GM23338 (cell line): ENCODE data around the gene SNRPA1. TPM values are rescaled to one million over a fixed set of nuclear protein-coding genes. Genes with fewer than 3 reads are reported as not detected.
A peak's percentile ranks its signal among the peaks of the same experiment; 100 is the strongest.

Experiments
- ATAC-seq: fragments of 200-7000 bp; cut with Tn5 transposase; 3 replicates; pipeline ENCODE4 v1.9.1; 2020
- DNase-seq: peaks from one replicate; pipeline ENCODE4 v3.0.0-alpha.2; 2015; ENCODE audit warnings: low spot score
- H2AFZ ChIP-seq: fragments of 200-600 bp; sonication (generic); 2 replicates; pipeline ENCODE4 v1.8.0; 2016; ENCODE audit warnings: antibody characterized with exemption, mild to moderate bottlenecking, moderate library complexity
- H3F3A ChIP-seq: fragments of 200-600 bp; sonication (generic); replicated peaks from 2 replicates; pipeline ENCODE4 v1.8.0; 2017; ENCODE audit warnings: antibody characterized with exemption, mixed run types, low read depth
- H3K27ac ChIP-seq: fragments of 200-600 bp; sonication (generic); 2 replicates; pipeline ENCODE4 v1.6.1; 2016; ENCODE audit warnings: low read depth
- H3K27me3 ChIP-seq: fragments of 200-600 bp; sonication (generic); 2 replicates; pipeline ENCODE4 v1.8.0; 2016; ENCODE audit warnings: mild to moderate bottlenecking, mixed run types, moderate library complexity; ENCODE audit not compliant: insufficient read depth
- H3K36me3 ChIP-seq: fragments of 200-600 bp; sonication (generic); 2 replicates; pipeline ENCODE4 v1.8.0; 2016; ENCODE audit warnings: mild to moderate bottlenecking; ENCODE audit not compliant: insufficient read depth
- H3K4me1 ChIP-seq: fragments of 200-600 bp; sonication (generic); 2 replicates; pipeline ENCODE4 v1.8.0; 2016; ENCODE audit warnings: mild to moderate bottlenecking, moderate library complexity; ENCODE audit not compliant: insufficient read depth
- H3K4me2 ChIP-seq: fragments of 200-600 bp; sonication (generic); 2 replicates; pipeline ENCODE4 v1.7.1; 2017; ENCODE audit warnings: mixed run types
- H3K4me3 ChIP-seq: fragments of 200-600 bp; sonication (generic); 2 replicates; pipeline ENCODE4 v1.6.1; 2016; ENCODE audit warnings: mixed run types
- H3K79me2 ChIP-seq: fragments of 200-600 bp; sonication (generic); replicated peaks from 2 replicates; pipeline ENCODE4 v1.8.0; 2017; ENCODE audit warnings: mild to moderate bottlenecking; ENCODE audit not compliant: insufficient read depth
- H3K9me2 ChIP-seq: fragments of 200-600 bp; sonication (generic); 2 replicates; pipeline ENCODE4 v1.8.0; 2017; ENCODE audit not compliant: insufficient read depth
- H4K20me1 ChIP-seq: fragments of 200-600 bp; sonication (generic); replicated peaks from 2 replicates; pipeline ENCODE4 v1.8.0; 2017; ENCODE audit warnings: mild to moderate bottlenecking; ENCODE audit not compliant: insufficient read depth
- H3K27ac Mint-ChIP-seq: 2 replicates; pipeline ENCODE4 v1.8.0; 2020; ENCODE audit warnings: inconsistent platforms, mild to moderate bottlenecking, moderate library complexity, mixed read lengths
- H3K27me3 Mint-ChIP-seq: 3 replicates; pipeline ENCODE4 v1.8.0; 2022; ENCODE audit warnings: low read depth, mild to moderate bottlenecking, moderate library complexity, mixed read lengths, inconsistent platforms; ENCODE audit not compliant: insufficient read depth, poor library complexity
- H3K36me3 Mint-ChIP-seq: 3 replicates; pipeline ENCODE4 v1.8.0; 2021; ENCODE audit warnings: low read depth, mild to moderate bottlenecking, inconsistent platforms, moderate library complexity, mixed read lengths
- H3K4me1 Mint-ChIP-seq: 3 replicates; pipeline ENCODE4 v1.8.0; 2020; ENCODE audit warnings: mild to moderate bottlenecking, inconsistent platforms, mixed read lengths
- H3K4me3 Mint-ChIP-seq: 3 replicates; pipeline ENCODE4 v1.8.0; 2021; ENCODE audit warnings: moderate library complexity, mild to moderate bottlenecking, inconsistent platforms, mixed read lengths
- H3K9me3 Mint-ChIP-seq: 3 replicates; pipeline ENCODE4 v1.8.0; 2020; ENCODE audit warnings: moderate library complexity, mild to moderate bottlenecking, inconsistent platforms, mixed read lengths
- CREB1 ChIP-seq: fragments of 250-450 bp; sonication (Bioruptor Pico); IDR thresholded peaks from 2 replicates; pipeline ENCODE4 v1.5.0; 2020; ENCODE audit warnings: low read depth, mild to moderate bottlenecking, moderate library complexity
- EZH2 ChIP-seq: fragments of 200-600 bp; sonication (generic); IDR thresholded peaks from one replicate; pipeline ENCODE4 v1.8.0; 2017; ENCODE audit warnings: antibody characterized with exemption, mild to moderate bottlenecking, low read depth; ENCODE audit not compliant: unreplicated experiment
- JUNB ChIP-seq: IDR thresholded peaks from one replicate; pipeline ENCODE4 v1.6.1; 2016; ENCODE audit warnings: antibody characterized with exemption; ENCODE audit not compliant: unreplicated experiment
- NANOG ChIP-seq: IDR thresholded peaks from 2 replicates; pipeline ENCODE4 v1.6.1; 2016; ENCODE audit warnings: antibody characterized with exemption, borderline replicate concordance
- POLR2AphosphoS5 ChIP-seq: IDR thresholded peaks from 2 replicates; pipeline ENCODE4 v1.6.1; 2016; ENCODE audit warnings: antibody characterized with exemption, low read depth
- STAT1 ChIP-seq: IDR thresholded peaks from one replicate; pipeline ENCODE4 v1.6.1; 2016; ENCODE audit warnings: antibody characterized with exemption; ENCODE audit not compliant: unreplicated experiment
- polyA plus RNA-seq: library from polyadenylated mRNA; unstranded; fragments of >200 nt; fragmentation: Nextera tagmentation; extraction: Ambion mirVana; gene quantifications from 2 replicates; pipeline ENCODE4 v1.2.1, GENCODE V29; 2016
- total RNA-seq: library from RNA; depleted of rRNA; stranded (reverse); fragments of >200 nt; shearing (Covaris generic); gene quantifications from 2 replicates; pipeline ENCODE4 v1.2.3, GENCODE V29; 2014
- TF ChIP-seq, protein P1 (sequence below): IDR thresholded peaks from 2 replicates; pipeline ENCODE4 v1.6.1; 2016; ENCODE audit warnings: antibody characterized with exemption
- TF ChIP-seq, protein P2 (sequence below), 2 experiments: fragments of 200-600 bp in 1 of 2; sonication (generic) in 1 of 2; conservative IDR thresholded peaks; 2 replicates each; pipeline versions ENCODE4 v1.5.1 to v1.6.1; 2016 to 2017; ENCODE audit warnings: antibody characterized with exemption in 2 of 2, low read depth in 2 of 2, mild to moderate bottlenecking in 2 of 2, moderate library complexity in 1 of 2
- TF ChIP-seq, protein P3 (sequence below): IDR thresholded peaks from one replicate; pipeline ENCODE4 v1.6.1; 2018; ENCODE audit warnings: antibody characterized with exemption; ENCODE audit not compliant: unreplicated experiment

SNRPA1 gene
- total and polyA plus RNA-seq, 2 experiments from 2014 or later: 170 to 361 TPM

DNA sequence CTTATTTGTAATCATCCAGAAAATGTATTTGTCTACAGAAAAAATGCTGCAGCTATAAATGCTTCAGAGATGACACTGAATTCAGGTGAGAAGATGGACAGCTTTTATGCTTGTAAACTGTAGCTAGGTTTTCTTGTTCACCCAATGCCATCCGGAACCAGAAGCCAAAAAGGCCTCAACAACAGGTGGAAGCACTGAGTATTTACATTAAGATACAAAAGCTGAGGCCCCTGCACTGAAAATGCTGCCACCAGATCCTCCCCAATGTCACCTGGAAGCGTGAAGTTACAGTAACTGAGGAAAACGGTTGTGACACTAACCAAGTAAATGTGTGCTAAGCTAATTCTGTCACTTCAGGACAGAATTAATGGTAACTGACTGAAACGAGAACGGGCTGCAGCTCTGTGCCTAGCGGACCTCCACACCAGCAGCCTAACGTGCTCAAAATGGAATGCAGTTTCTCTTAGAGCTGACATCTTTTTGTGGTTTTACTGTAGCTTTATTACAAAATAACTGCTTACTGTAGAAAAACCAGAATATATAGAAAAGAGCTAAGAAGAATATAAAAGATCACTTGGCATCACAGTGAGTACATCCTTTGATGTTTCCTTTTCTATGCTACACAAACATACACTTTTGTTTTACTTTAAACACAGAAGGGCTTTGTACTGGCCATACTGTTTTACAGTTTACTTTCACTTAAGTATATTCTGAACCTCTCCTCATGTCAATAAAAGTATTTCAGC, 50.8 kb downstream of the SNRPA1 start:
- DNase-seq (no peak), ATAC-seq (no peak)
- Histone ChIP-seq H3K27ac (peak overlapping the region; percentile 40), H3K4me3 (no peak overlapping the region), H3K36me3 (no peaks in the 10 kb centered on the region; the same call in none of the 2 replicates), H2AFZ (no peak overlapping the region), H3K4me2 (no peak overlapping the region), H3K4me1 (peaks cover 62% of the 10 kb centered on the region), H4K20me1 (peaks cover 73% of the 10 kb centered on the region), H3K9me2 (no peaks in the 10 kb centered on the region), H3F3A (no peaks in the 10 kb centered on the region), H3K27me3 (no peaks in the 10 kb centered on the region), H3K79me2 (peaks cover 100% of the 10 kb centered on the region)
- H3K4me1 Mint-ChIP-seq: peaks cover 71% of the 10 kb centered on the region
- no peaks in the 10 kb centered on the region for H3K9me3 Mint-ChIP-seq
- TF ChIP-seq POLR2AphosphoS5: no peak
- TF ChIP-seq, protein P1, sequence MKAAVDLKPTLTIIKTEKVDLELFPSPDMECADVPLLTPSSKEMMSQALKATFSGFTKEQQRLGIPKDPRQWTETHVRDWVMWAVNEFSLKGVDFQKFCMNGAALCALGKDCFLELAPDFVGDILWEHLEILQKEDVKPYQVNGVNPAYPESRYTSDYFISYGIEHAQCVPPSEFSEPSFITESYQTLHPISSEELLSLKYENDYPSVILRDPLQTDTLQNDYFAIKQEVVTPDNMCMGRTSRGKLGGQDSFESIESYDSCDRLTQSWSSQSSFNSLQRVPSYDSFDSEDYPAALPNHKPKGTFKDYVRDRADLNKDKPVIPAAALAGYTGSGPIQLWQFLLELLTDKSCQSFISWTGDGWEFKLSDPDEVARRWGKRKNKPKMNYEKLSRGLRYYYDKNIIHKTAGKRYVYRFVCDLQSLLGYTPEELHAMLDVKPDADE: no peak
- no peak for TF ChIP-seq CREB1 (CRISPR knock-in tag)
- no peak for TF ChIP-seq EZH2
- TF ChIP-seq JUNB: no peak
- H3K36me3 Mint-ChIP-seq: peaks cover 7% of the 10 kb centered on the region; the same call in 2 of the 3 replicates
- no peaks in the 10 kb centered on the region for H3K27me3 Mint-ChIP-seq
- no peak overlapping the region for H3K4me3 Mint-ChIP-seq
- H3K27ac Mint-ChIP-seq: no peak overlapping the region

DNA sequence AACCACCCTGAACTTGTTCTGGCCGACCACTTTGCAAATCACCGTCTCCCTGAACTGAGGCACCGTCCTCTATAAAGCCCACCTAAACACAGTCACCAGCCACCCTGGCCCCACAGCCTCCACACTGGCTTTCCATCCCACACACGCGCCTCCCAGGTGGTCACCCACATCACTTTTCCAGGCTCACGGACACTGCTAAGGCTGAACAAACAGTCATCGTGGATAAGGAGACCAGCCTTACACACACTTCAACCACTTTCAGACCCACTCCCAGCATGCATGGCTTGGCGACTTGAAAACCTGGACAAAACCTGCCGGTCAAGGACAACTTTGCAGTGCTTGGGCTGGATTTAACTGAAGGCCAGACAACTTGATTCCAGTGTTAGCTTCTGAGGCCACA, 51.6 kb downstream of the SNRPA1 start:
- peaks cover 100% of the 10 kb centered on the region for H3K79me2 ChIP-seq

DNA sequence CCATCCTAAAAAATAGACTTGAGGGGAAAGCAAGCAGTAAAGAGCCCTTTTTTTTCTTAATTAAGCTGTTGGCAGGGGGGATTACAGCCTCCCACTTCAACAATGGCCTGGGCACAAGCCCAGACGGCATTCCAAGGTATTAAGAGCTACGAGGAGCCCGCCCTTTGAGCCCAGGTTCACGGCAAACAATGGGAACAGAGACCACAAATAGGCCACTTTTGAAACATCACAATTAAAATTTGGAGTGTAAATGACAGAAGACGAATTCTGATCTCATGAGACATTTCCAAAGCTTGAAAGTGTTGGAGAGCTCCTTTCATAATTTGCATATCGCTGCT, 52.1 kb downstream of the SNRPA1 start:
- no peaks in the 10 kb centered on the region for H3K27me3 ChIP-seq
- no peak overlapping the region for H3K27ac ChIP-seq
- H3K4me2 ChIP-seq: no peak overlapping the region
- H3F3A ChIP-seq: no peaks in the 10 kb centered on the region
- H4K20me1 ChIP-seq: peaks cover 76% of the 10 kb centered on the region
- ATAC-seq: peak; percentile 70
- no peak overlapping the region for H3K4me3 ChIP-seq
- Mint-ChIP-seq H3K4me1 (peaks cover 67% of the 10 kb centered on the region), H3K36me3 (peaks cover 3% of the 10 kb centered on the region; the same call in 1 of the 3 replicates), H3K9me3 (no peaks in the 10 kb centered on the region), H3K27ac (no peak overlapping the region), H3K4me3 (no peak overlapping the region), H3K27me3 (no peaks in the 10 kb centered on the region)
- H3K9me2 ChIP-seq: no peaks in the 10 kb centered on the region
- no peaks in the 10 kb centered on the region; the same call in none of the 2 replicates for H3K36me3 ChIP-seq
- peaks cover 100% of the 10 kb centered on the region for H3K79me2 ChIP-seq
- H2AFZ ChIP-seq: no peak overlapping the region
- H3K4me1 ChIP-seq: peaks cover 58% of the 10 kb centered on the region
- no peak for DNase-seq
- TF ChIP-seq, protein P2, sequence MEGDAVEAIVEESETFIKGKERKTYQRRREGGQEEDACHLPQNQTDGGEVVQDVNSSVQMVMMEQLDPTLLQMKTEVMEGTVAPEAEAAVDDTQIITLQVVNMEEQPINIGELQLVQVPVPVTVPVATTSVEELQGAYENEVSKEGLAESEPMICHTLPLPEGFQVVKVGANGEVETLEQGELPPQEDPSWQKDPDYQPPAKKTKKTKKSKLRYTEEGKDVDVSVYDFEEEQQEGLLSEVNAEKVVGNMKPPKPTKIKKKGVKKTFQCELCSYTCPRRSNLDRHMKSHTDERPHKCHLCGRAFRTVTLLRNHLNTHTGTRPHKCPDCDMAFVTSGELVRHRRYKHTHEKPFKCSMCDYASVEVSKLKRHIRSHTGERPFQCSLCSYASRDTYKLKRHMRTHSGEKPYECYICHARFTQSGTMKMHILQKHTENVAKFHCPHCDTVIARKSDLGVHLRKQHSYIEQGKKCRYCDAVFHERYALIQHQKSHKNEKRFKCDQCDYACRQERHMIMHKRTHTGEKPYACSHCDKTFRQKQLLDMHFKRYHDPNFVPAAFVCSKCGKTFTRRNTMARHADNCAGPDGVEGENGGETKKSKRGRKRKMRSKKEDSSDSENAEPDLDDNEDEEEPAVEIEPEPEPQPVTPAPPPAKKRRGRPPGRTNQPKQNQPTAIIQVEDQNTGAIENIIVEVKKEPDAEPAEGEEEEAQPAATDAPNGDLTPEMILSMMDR (conservative IDR thresholded peaks at IDR 0.05; ENCODE audit: low read depth in 2 of 2): no peak
- TF ChIP-seq NANOG (no peak), EZH2 (no peak), JUNB (no peak), STAT1 (no peak)
- TF ChIP-seq, protein P3, sequence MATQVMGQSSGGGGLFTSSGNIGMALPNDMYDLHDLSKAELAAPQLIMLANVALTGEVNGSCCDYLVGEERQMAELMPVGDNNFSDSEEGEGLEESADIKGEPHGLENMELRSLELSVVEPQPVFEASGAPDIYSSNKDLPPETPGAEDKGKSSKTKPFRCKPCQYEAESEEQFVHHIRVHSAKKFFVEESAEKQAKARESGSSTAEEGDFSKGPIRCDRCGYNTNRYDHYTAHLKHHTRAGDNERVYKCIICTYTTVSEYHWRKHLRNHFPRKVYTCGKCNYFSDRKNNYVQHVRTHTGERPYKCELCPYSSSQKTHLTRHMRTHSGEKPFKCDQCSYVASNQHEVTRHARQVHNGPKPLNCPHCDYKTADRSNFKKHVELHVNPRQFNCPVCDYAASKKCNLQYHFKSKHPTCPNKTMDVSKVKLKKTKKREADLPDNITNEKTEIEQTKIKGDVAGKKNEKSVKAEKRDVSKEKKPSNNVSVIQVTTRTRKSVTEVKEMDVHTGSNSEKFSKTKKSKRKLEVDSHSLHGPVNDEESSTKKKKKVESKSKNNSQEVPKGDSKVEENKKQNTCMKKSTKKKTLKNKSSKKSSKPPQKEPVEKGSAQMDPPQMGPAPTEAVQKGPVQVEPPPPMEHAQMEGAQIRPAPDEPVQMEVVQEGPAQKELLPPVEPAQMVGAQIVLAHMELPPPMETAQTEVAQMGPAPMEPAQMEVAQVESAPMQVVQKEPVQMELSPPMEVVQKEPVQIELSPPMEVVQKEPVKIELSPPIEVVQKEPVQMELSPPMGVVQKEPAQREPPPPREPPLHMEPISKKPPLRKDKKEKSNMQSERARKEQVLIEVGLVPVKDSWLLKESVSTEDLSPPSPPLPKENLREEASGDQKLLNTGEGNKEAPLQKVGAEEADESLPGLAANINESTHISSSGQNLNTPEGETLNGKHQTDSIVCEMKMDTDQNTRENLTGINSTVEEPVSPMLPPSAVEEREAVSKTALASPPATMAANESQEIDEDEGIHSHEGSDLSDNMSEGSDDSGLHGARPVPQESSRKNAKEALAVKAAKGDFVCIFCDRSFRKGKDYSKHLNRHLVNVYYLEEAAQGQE: no peak

More for the DNA sequence above, 51.6 kb downstream of the SNRPA1 start:
- Histone ChIP-seq H3K27ac (no peak overlapping the region; the same call in 1 of the 2 replicates), H3K4me3 (no peak overlapping the region), H3K27me3 (no peaks in the 10 kb centered on the region), H3K9me2 (no peaks in the 10 kb centered on the region), H4K20me1 (peaks cover 77% of the 10 kb centered on the region), H3K36me3 (no peaks in the 10 kb centered on the region; the same call in none of the 2 replicates), H2AFZ (no peak overlapping the region), H3F3A (no peaks in the 10 kb centered on the region), H3K4me2 (no peak overlapping the region), H3K4me1 (peaks cover 62% of the 10 kb centered on the region)
- no peaks in the 10 kb centered on the region for H3K9me3 Mint-ChIP-seq
- H3K36me3 Mint-ChIP-seq: peaks cover 3% of the 10 kb centered on the region; the same call in 1 of the 3 replicates
- H3K27ac Mint-ChIP-seq: peak overlapping the region; percentile 78; the same call in 1 of the 2 replicates
- no peak for TF ChIP-seq POLR2AphosphoS5
- no peak for TF ChIP-seq EZH2
- TF ChIP-seq, protein P1: no peak
- peaks cover 69% of the 10 kb centered on the region for H3K4me1 Mint-ChIP-seq
- no peaks in the 10 kb centered on the region for H3K27me3 Mint-ChIP-seq
- no peak for DNase-seq
- no peak overlapping the region for H3K4me3 Mint-ChIP-seq
- no peak for ATAC-seq
